ENCODE measurements around the gene SMIM1.

DNA sequence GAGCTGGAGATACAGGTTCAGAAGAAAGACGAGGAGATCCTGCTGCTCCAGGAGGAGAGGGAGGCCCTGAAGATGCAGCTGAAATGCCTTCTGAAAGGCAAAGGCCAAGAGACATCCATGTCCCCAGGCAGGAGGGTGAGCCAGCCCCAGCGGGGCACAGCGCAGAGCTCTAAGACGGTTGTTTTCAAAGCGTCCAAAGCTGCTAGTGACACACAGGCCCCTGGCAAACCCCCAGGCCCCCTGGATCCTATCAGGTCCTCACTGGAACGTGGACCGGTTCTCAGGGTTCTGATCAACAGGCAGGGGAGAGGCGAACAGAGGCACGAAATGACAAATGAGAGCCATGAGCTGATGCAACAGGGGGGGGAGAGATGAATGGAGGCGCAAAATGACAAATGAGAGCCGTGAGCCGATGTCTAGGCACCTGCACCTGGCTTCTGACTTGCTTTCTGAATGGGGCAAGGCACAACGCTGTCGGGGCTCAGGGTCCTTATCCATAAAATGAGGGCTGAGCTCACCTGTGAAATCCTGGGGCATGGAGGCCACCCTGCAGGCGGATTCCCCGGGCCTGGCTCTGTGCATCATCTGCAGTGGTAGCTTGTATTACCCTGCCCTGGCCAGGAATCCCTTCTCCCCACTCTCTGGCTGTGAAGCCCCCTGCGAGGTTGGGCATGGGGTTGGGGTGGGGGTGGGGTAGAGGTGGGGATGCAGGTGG is 11.1 kb upstream of the SMIM1 start:
- TF ChIP-seq EZH2 (IDR thresholded peaks at IDR 0.05; ENCODE audit: low read depth, unreplicated experiment) (no peak), EZH2phosphoT487 (IDR thresholded peaks at IDR 0.05; ENCODE audit: unreplicated experiment) (no peak)
- TF ChIP-seq, protein P1, sequence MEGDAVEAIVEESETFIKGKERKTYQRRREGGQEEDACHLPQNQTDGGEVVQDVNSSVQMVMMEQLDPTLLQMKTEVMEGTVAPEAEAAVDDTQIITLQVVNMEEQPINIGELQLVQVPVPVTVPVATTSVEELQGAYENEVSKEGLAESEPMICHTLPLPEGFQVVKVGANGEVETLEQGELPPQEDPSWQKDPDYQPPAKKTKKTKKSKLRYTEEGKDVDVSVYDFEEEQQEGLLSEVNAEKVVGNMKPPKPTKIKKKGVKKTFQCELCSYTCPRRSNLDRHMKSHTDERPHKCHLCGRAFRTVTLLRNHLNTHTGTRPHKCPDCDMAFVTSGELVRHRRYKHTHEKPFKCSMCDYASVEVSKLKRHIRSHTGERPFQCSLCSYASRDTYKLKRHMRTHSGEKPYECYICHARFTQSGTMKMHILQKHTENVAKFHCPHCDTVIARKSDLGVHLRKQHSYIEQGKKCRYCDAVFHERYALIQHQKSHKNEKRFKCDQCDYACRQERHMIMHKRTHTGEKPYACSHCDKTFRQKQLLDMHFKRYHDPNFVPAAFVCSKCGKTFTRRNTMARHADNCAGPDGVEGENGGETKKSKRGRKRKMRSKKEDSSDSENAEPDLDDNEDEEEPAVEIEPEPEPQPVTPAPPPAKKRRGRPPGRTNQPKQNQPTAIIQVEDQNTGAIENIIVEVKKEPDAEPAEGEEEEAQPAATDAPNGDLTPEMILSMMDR (conservative IDR thresholded peaks at IDR 0.05; ENCODE audit: low read depth in 2 of 2) = no peak
- TF ChIP-seq, protein P2, sequence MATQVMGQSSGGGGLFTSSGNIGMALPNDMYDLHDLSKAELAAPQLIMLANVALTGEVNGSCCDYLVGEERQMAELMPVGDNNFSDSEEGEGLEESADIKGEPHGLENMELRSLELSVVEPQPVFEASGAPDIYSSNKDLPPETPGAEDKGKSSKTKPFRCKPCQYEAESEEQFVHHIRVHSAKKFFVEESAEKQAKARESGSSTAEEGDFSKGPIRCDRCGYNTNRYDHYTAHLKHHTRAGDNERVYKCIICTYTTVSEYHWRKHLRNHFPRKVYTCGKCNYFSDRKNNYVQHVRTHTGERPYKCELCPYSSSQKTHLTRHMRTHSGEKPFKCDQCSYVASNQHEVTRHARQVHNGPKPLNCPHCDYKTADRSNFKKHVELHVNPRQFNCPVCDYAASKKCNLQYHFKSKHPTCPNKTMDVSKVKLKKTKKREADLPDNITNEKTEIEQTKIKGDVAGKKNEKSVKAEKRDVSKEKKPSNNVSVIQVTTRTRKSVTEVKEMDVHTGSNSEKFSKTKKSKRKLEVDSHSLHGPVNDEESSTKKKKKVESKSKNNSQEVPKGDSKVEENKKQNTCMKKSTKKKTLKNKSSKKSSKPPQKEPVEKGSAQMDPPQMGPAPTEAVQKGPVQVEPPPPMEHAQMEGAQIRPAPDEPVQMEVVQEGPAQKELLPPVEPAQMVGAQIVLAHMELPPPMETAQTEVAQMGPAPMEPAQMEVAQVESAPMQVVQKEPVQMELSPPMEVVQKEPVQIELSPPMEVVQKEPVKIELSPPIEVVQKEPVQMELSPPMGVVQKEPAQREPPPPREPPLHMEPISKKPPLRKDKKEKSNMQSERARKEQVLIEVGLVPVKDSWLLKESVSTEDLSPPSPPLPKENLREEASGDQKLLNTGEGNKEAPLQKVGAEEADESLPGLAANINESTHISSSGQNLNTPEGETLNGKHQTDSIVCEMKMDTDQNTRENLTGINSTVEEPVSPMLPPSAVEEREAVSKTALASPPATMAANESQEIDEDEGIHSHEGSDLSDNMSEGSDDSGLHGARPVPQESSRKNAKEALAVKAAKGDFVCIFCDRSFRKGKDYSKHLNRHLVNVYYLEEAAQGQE (IDR thresholded peaks at IDR 0.05; ENCODE audit: unreplicated experiment) = no peak

Measured in GM23338 (cell line).